Measurements from ENCODE around the gene RIMS3.

DNA sequence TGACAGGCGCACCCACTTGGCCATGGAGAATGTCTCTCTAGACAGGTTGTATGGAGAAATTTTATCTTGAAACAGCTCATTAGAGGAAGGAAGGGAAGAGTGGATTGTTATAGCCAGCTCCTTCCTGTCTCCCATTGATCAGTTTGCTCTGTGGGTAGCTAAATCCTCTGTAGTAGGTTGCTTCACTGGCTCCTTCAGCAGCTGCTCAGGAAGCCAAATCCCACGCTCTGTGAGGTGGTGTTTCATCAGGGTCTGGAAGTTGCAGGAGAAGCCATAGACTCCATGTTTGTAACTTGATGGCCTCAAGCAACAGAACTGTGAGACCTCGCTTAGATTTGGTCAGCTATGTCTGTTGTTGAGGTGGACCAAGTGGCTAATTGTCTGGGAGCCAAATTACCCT is 19.2 kb upstream of the RIMS3 start:
- TF ChIP-seq, protein P1, sequence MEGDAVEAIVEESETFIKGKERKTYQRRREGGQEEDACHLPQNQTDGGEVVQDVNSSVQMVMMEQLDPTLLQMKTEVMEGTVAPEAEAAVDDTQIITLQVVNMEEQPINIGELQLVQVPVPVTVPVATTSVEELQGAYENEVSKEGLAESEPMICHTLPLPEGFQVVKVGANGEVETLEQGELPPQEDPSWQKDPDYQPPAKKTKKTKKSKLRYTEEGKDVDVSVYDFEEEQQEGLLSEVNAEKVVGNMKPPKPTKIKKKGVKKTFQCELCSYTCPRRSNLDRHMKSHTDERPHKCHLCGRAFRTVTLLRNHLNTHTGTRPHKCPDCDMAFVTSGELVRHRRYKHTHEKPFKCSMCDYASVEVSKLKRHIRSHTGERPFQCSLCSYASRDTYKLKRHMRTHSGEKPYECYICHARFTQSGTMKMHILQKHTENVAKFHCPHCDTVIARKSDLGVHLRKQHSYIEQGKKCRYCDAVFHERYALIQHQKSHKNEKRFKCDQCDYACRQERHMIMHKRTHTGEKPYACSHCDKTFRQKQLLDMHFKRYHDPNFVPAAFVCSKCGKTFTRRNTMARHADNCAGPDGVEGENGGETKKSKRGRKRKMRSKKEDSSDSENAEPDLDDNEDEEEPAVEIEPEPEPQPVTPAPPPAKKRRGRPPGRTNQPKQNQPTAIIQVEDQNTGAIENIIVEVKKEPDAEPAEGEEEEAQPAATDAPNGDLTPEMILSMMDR (IDR thresholded peaks at IDR 0.05), result no peak
- no peak for TF ChIP-seq POLR2A (IDR thresholded peaks at IDR 0.05)
